Ishikawa (cell line): ENCODE measurements around the gene SLC41A2.

Source experiments
- CREB1 ChIP-seq: IDR thresholded peaks from 2 replicates; pipeline ENCODE4 v1.6.1; 2012; ENCODE audit warnings: low read depth
- EP300 ChIP-seq: IDR thresholded peaks from 2 replicates; pipeline ENCODE4 v1.6.1; 2012; ENCODE audit warnings: borderline replicate concordance
- NFIC ChIP-seq: IDR thresholded peaks from 2 replicates; pipeline ENCODE4 v1.6.1; 2012
- RAD21 ChIP-seq: IDR thresholded peaks from 2 replicates; pipeline ENCODE4 v1.6.1; 2012; ENCODE audit warnings: low read depth
- TAF1 ChIP-seq: IDR thresholded peaks from 2 replicates; pipeline ENCODE4 v1.6.1; 2012; ENCODE audit warnings: low read depth, mild to moderate bottlenecking
- TCF12 ChIP-seq: IDR thresholded peaks from 2 replicates; pipeline ENCODE4 v1.6.1; 2012; ENCODE audit warnings: low read depth
- TEAD4 ChIP-seq: IDR thresholded peaks from 2 replicates; pipeline ENCODE4 v1.6.1; 2012
- YY1 ChIP-seq: IDR thresholded peaks from 2 replicates; pipeline ENCODE4 v1.6.1; 2012; ENCODE audit warnings: low read depth
- ZBTB7A ChIP-seq: IDR thresholded peaks from 2 replicates; pipeline ENCODE4 v1.6.1; 2012; ENCODE audit warnings: low read depth
- TF ChIP-seq, protein P1 (sequence below): IDR thresholded peaks from 2 replicates; pipeline ENCODE4 v1.6.1; 2012
- TF ChIP-seq, protein P2 (sequence below): IDR thresholded peaks from 2 replicates; pipeline ENCODE4 v1.6.1; 2012
- TF ChIP-seq, protein P3 (sequence below): IDR thresholded peaks from 2 replicates; pipeline ENCODE4 v1.6.1; 2012; ENCODE audit warnings: low read depth, mild to moderate bottlenecking

DNA sequence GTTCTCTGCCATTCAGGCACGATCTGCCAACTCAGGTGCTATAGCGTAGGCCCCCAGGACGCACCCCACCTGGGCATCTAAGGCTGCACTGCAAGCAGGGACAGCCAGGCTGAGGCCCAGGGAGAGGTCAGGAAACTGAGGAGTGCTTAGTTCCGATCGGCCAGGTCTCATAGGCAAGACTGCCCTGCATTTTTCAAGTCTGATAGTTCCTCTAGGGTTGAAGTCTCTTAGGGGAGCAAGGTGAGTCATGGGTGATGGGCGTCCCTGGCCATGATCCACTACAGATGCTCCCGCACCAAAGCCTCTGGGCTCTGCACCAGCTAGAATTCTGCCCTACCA is 41.2 kb upstream of the SLC41A2 start:
- TF ChIP-seq EP300 = no peak
- no peak for TF ChIP-seq TEAD4
- no peak for TF ChIP-seq TAF1
- no peak for TF ChIP-seq RAD21
- no peak for TF ChIP-seq TCF12
- TF ChIP-seq, protein P1, sequence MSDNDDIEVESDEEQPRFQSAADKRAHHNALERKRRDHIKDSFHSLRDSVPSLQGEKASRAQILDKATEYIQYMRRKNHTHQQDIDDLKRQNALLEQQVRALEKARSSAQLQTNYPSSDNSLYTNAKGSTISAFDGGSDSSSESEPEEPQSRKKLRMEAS = no peak
- no peak for TF ChIP-seq CREB1
- TF ChIP-seq, protein P2, sequence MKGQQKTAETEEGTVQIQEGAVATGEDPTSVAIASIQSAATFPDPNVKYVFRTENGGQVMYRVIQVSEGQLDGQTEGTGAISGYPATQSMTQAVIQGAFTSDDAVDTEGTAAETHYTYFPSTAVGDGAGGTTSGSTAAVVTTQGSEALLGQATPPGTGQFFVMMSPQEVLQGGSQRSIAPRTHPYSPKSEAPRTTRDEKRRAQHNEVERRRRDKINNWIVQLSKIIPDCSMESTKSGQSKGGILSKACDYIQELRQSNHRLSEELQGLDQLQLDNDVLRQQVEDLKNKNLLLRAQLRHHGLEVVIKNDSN = no peak
- no peak for TF ChIP-seq NFIC
- no peak for TF ChIP-seq ZBTB7A
- TF ChIP-seq, protein P3, sequence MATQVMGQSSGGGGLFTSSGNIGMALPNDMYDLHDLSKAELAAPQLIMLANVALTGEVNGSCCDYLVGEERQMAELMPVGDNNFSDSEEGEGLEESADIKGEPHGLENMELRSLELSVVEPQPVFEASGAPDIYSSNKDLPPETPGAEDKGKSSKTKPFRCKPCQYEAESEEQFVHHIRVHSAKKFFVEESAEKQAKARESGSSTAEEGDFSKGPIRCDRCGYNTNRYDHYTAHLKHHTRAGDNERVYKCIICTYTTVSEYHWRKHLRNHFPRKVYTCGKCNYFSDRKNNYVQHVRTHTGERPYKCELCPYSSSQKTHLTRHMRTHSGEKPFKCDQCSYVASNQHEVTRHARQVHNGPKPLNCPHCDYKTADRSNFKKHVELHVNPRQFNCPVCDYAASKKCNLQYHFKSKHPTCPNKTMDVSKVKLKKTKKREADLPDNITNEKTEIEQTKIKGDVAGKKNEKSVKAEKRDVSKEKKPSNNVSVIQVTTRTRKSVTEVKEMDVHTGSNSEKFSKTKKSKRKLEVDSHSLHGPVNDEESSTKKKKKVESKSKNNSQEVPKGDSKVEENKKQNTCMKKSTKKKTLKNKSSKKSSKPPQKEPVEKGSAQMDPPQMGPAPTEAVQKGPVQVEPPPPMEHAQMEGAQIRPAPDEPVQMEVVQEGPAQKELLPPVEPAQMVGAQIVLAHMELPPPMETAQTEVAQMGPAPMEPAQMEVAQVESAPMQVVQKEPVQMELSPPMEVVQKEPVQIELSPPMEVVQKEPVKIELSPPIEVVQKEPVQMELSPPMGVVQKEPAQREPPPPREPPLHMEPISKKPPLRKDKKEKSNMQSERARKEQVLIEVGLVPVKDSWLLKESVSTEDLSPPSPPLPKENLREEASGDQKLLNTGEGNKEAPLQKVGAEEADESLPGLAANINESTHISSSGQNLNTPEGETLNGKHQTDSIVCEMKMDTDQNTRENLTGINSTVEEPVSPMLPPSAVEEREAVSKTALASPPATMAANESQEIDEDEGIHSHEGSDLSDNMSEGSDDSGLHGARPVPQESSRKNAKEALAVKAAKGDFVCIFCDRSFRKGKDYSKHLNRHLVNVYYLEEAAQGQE = no peak
- TF ChIP-seq YY1 = no peak
